Measurements from ENCODE around the gene IGLL1.
"Not testable (repeated sequence)": the region's sequence is repeated elsewhere in the genome, so short reads cannot be mapped to it uniquely, and the experiment has no call there.

IGLL1 gene

DNA sequence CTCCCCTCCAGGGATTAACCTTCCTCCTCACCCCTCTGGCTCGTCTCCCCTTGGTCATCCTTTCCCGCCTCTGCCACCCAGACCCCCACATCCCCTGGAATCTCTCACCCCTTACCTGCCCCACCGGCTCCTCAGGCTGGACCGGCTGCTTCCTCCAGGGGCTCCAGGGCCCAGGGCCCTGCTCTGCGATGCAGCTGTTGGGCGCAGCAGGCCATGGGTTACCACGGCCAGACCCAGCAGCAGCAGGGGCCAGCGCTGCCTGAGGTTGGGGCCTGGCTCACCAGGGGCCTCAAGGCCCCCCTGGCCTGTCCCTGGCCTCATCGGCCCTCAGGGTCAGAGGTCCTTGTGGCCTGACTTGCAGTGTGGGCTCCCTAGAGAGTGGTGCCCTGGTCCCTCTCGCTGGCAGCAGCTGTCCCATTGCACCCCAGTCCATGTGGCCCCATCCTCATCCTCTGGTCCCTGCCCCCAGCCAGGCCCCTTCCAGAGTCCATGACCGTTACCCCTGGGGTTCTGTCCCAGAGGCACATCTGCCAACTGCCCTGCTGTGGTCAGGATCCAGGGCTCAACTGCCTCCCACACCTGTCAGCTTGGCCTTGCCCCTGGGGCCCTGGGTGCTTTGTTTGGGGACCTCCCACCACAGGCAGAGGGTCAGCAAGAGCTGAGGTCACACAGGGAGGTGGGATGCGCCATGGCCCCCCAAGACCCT is at the start of gene IGLL1:
IGLL1 (minus strand) TSS at position 421 of the 706 bp plus-strand sequence; CDS start at position 321, 100 bp downstream.
- DNase-seq (ENCODE audit: low read depth in 2 of 2, low spot score in 1 of 2): no peak

- DNase-seq (ENCODE audit: low read depth in 2 of 2, low spot score in 1 of 2): not testable (repeated sequence)
Observed at GRCh38 chr22:23628056-23628743, 48.1 kb upstream of the IGLL1 start.

DNA sequence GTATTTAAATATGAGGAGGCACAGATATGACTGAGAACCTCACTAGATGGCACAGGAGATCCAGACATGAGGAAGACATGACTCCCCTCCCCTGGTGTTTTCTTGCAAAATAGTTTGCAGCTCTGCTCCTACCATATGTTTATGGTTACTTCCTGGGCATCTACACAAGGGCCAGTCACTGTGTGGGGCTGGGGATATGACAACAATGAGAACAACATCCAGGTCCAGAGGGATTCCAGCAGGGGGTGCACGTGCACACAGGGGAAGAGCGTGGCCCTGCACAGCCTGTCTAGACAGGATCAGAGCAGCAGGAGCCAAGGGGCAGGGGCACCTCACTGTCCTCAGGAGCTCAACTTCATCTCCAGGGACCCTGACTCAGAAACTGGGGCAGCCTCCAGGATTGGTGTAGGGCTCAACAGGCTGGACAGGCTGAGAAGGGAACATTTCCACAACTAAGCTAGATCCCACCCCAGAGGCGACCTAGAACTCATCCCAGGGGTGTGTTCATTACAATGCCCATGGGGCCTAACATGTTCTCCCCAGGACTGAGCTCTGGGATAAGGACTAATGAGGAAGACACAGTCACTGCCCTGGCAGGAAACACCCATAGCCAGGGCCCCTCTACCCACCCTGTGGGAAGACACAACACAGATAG is 47.4 kb upstream of the IGLL1 start:
- DNase-seq (ENCODE audit: low read depth in 2 of 2, low spot score in 1 of 2): peak in 1 of 2 donors; percentile 35

DNA sequence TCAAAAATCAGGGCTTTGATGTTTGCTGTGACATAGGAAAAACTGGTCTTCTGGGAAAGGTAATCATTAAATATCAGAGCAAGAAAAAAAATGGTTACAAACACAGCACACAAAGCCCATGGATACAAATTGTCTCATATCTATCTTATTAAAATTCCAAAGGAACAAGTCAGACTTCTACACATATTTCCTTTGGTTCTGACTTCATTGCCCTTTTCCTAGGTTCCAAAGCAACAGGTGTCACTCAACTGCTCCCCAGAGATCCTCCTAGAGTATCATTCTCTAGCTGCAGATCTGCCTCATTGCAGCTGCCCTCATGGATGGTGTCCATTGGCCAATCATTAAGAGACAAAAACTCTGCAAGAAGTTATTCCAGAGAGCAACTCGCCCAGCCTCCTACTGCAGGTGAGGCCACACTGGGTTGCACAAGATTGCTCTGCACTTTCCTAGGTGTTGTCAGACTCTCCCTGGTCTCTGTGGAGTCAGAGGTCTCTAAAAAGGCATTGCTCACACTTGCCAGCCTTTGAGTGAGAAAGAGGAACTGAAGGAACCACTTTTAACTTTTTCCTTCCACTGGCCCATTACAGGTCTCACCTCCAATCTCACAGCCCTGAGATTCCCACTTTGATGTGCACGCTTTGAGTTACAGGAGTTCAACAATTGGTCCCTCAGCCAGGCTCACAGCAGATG is 46.3 kb upstream of the IGLL1 start:
- no peak for DNase-seq (ENCODE audit: low read depth in 2 of 2, low spot score in 1 of 2)

GRCh38 chr22:23622634-23623033 is 42.5 kb upstream of the IGLL1 start:
- DNase-seq (ENCODE audit: low read depth in 2 of 2, low spot score in 1 of 2): no peak

DNA sequence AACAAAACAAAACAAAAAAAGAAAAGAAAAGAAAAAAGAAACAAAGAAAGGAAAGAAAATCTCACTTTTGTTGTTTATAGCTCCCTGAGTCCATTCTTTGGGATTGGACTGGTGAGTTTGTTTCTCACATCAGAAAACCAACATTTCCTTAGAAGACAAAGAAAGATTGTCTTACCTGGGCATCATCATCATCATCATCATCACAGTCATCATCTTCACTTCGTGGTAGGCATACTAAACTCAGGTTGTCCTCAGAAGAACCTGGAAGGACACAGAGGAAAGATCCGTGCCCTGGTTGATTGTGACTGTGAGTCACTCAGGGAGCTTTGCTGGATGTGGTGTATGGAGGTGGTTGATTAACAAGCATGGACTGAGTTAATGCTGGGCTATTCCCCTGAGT is 41.8 kb upstream of the IGLL1 start:
- DNase-seq (ENCODE audit: low read depth in 2 of 2, low spot score in 1 of 2): not testable (repeated sequence)

- no peak for DNase-seq (ENCODE audit: low read depth in 2 of 2, low spot score in 1 of 2)
Observed at GRCh38 chr22:23621082-23621780, 41.1 kb upstream of the IGLL1 start.

DNA sequence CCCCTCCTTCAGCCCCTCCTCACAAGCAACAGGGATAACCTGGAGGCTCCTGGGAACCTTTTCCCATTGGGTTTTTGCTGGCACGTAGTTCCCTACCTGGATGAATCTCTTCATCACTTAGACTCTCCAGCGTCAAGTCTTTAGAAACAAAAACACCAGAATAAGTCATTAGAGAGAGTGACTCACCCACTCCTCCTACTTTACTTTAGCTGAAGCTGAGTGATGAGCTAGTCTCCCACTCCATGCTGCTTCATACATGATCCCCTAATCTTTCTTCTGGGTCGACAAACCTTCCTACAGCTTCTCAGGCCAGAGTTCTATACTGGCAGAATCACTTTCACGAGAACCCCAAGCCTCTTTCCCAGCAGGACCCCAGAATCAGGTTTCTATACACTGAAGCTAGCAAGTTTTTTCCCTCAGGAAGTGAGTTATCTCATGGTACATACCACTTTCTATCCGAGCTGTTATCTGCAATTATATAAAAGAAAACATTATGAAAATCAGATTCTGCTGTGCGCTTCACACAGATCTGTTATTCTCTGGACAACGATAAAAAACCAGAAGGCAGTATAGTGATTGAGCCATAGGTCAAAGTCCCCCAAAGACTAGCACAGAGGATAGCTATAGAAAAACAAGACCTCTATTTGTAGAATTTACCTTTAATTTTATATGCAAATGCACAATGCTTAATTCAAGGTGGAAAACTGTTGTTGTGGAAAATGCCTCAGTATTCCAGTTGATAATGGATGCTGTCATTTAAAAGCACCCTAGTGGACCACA is 33.3 kb upstream of the IGLL1 start:
- no peak for DNase-seq (ENCODE audit: low read depth in 2 of 2, low spot score in 1 of 2)

GRCh38 chr22:23609983-23610781 is 30.1 kb upstream of the IGLL1 start:
- DNase-seq (ENCODE audit: low read depth in 2 of 2, low spot score in 1 of 2): no peak

- DNase-seq (ENCODE audit: low read depth in 2 of 2, low spot score in 1 of 2): no peak
Observed at GRCh38 chr22:23608583-23608982, 28.5 kb upstream of the IGLL1 start.

DNA sequence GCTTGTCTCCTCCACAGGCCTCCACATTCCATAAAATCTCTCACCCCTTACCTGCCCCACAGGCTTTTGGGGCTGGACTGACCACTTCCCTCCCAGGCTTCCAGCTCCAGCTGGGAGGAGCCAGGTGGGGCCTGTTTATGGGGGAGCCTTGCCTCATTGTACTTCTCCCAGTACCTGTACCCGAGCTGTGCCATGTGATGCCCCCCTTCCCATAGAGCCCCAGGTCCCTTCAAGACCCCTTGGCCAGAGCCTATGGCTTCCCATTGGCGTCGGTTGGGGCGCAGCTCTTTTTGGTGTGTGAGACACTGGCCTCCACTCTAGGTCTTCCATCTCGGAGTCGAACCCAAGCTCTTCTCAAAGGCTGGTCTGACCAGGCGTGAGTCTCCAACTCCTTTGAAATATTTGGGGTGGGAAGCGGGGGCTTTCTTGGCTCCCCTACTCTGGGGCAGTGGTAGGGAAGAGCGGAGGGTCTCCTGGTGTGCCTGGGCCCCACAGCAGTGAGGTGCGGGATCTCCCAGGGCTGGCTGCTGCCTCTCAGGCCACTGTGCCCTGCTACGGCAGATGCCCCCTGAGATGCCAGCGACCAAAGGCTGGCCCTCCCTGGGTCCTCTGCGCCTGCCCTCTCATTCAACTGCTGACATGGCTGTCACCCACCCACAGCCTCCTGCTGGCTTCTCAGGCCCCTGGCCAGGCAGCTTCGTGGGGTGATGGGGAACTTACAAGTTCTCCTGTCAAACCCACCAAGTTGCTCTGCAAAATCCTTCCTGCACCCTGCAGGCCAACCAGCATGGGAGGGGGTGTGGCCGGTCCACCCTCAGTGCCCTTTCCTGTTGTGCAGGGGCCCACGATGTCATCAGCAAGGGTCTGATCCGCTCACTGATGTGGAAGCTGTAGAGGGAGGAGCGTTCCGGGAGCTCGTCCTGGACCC is 26.4 kb upstream of the IGLL1 start:
- DNase-seq (ENCODE audit: low read depth in 2 of 2, low spot score in 1 of 2): no peak

GRCh38 chr22:23604939-23605712 is 25.0 kb upstream of the IGLL1 start:
- DNase-seq (ENCODE audit: low read depth in 2 of 2, low spot score in 1 of 2): no peak

DNA sequence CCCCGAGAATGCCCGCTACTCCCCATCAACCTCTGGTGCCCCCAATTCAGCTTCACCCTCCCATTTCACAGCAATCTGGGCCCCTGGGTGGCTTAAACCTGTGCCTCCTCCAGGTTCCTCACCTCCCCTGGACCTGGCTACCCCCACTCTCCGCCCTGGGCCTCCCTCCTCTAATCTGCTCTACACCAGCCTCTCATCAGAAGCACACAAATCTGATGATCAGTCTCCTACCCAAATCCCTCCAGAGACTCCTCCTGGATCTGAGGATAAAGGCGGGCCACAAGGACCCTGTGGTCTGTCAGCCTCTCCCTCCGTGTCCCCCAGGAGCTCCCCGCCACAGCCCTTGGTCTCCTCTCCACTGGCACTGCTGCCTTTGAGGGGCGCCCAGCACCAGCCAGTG is 23.2 kb upstream of the IGLL1 start:
- DNase-seq (ENCODE audit: low read depth in 2 of 2, low spot score in 1 of 2): no peak

GRCh38 chr22:23598805-23599518 is 18.9 kb upstream of the IGLL1 start:
- no peak for DNase-seq (ENCODE audit: low read depth in 2 of 2, low spot score in 1 of 2)

GRCh38 chr22:23597576-23598268 is 17.6 kb upstream of the IGLL1 start:
- DNase-seq (ENCODE audit: low read depth in 2 of 2, low spot score in 1 of 2): not testable (repeated sequence)

- not testable (repeated sequence) for DNase-seq (ENCODE audit: low read depth in 2 of 2, low spot score in 1 of 2)
Observed at GRCh38 chr22:23595904-23596303, 15.8 kb upstream of the IGLL1 start.
